Left forelimb (tissue), 1 donor: ENCODE results near the gene TRIML2.

Experiments used
- DNase-seq: peaks from one replicate; pipeline ENCODE4 v3.0.0-alpha.2; 2018; ENCODE audit warnings: low spot score

TRIML2 gene

GRCh38 chr4:188109157-188109755, at the start of gene TRIML2:
TRIML2 (minus strand) TSS chr4:188109603; CDS start chr4:188105368, 4,235 bp downstream.
- DNase-seq: no peak

GRCh38 chr4:188158336-188158735, 48.9 kb upstream of the TRIML2 start:
- no peak for DNase-seq

- no peak for DNase-seq
Observed at GRCh38 chr4:188154668-188155405, 45.4 kb upstream of the TRIML2 start.

GRCh38 chr4:188147776-188148175, 38.4 kb upstream of the TRIML2 start:
- DNase-seq: no peak

GRCh38 chr4:188147176-188147575, 37.8 kb upstream of the TRIML2 start:
- no peak for DNase-seq

GRCh38 chr4:188146618-188147017, 37.2 kb upstream of the TRIML2 start:
- DNase-seq: no peak

- DNase-seq: no peak
Observed at GRCh38 chr4:188145601-188146000, 36.2 kb upstream of the TRIML2 start.

- DNase-seq: no peak
Observed at GRCh38 chr4:188143731-188144130, 34.3 kb upstream of the TRIML2 start.

GRCh38 chr4:188139671-188140070, 30.3 kb upstream of the TRIML2 start:
- no peak for DNase-seq

- no peak for DNase-seq
Observed at GRCh38 chr4:188139141-188139540, 29.7 kb upstream of the TRIML2 start, which contains the start of gene TRIML1. TRIML1 (plus strand) TSS chr4:188139441; CDS start chr4:188139559, 118 bp downstream.

- DNase-seq: no peak
Observed at GRCh38 chr4:188138227-188138626, 28.8 kb upstream of the TRIML2 start.

- no peak for DNase-seq
Observed at GRCh38 chr4:188132232-188132631, 22.8 kb upstream of the TRIML2 start.

- no peak for DNase-seq
Observed at GRCh38 chr4:188130355-188130754, 21.0 kb upstream of the TRIML2 start.

GRCh38 chr4:188127214-188127874, 17.9 kb upstream of the TRIML2 start:
- no peak for DNase-seq

- DNase-seq: no peak
Observed at GRCh38 chr4:188121530-188121929, 12.1 kb upstream of the TRIML2 start.

- no peak for DNase-seq
Observed at GRCh38 chr4:188117631-188118324, 8.4 kb upstream of the TRIML2 start.

- no peak for DNase-seq
Observed at GRCh38 chr4:188113156-188113555, 3.8 kb upstream of the TRIML2 start.

GRCh38 chr4:188111955-188112354, 2.6 kb upstream of the TRIML2 start:
- DNase-seq: no peak

GRCh38 chr4:188110741-188111471, 1.5 kb upstream of the TRIML2 start:
- DNase-seq: no peak

GRCh38 chr4:188110036-188110435, 633 bp upstream of the TRIML2 start:
- no peak for DNase-seq

- no peak for DNase-seq
Observed at GRCh38 chr4:188107931-188108843, 1.2 kb downstream of the TRIML2 start.
